SK-N-SH (cell line): ENCODE data around the gene CA5A. TPM values are rescaled to one million over a fixed set of nuclear protein-coding genes. Genes with fewer than 3 reads are reported as not detected.

Experiments used
- CTCF ChIA-PET: fragments of 300-600, 350-600 bp; formaldehyde crosslinking; extraction: SDS; loops from one replicate; lab custom pipeline; 2021; lab: Yijun Ruan, JAX
- POLR2A ChIA-PET: fragments of 350-600 bp; sonication (Branson Sonifier 250); formaldehyde crosslinking; extraction: SDS; loops from one replicate; lab custom pipeline; 2020; ENCODE audit warnings: antibody characterized with exemption, inconsistent platforms; lab: Yijun Ruan, JAX
- DNase-seq: peaks from one replicate; pipeline ENCODE4 v3.0.0; 2012
- H2AFZ ChIP-seq: fragments of 200-600 bp; sonication (generic); 2 replicates; pipeline ENCODE4 v1.8.1; 2016; ENCODE audit warnings: antibody characterized with exemption, mild to moderate bottlenecking, low read depth
- H3F3A ChIP-seq: fragments of 200-600 bp; sonication (generic); replicated peaks from 2 replicates; pipeline ENCODE3; 2016; ENCODE audit warnings: antibody characterized with exemption, mild to moderate bottlenecking; ENCODE audit not compliant: insufficient read depth
- H3K27ac ChIP-seq, 2 experiments: fragments of 200-500 bp in 1 of 2; fragments of 200-600 bp in 1 of 2; sonication (Bioruptor generic) in 1 of 2; sonication (generic), shearing (Covaris generic) in 1 of 2; 2 replicates each; pipeline versions ENCODE4 v1.5.1 to v1.6.1; 2014 to 2016; ENCODE audit warnings: low read depth in 2 of 2, inconsistent platforms in 1 of 2, low read length in 1 of 2, mild to moderate bottlenecking in 1 of 2, mixed read lengths in 1 of 2
- H3K27me3 ChIP-seq: fragments of 200-600 bp; sonication (generic), shearing (Covaris generic); 2 replicates; pipeline ENCODE4 v1.6.1; 2016; ENCODE audit warnings: mixed run types; ENCODE audit not compliant: insufficient read depth
- H3K36me3 ChIP-seq, 2 experiments: fragments of 200-500 bp in 1 of 2; fragments of 200-600 bp in 1 of 2; sonication (Bioruptor generic) in 1 of 2; sonication (generic) in 1 of 2; replicated peaks in 1 of 2; 2 replicates each; pipeline versions ENCODE3 to v1.5.1; 2014 to 2016; ENCODE audit warnings: low read length in 1 of 2, mild to moderate bottlenecking in 1 of 2; ENCODE audit not compliant: insufficient read depth in 2 of 2, control insufficient read depth in 1 of 2
- H3K4me1 ChIP-seq, 2 experiments: fragments of 200-500 bp in 1 of 2; fragments of 200-600 bp in 1 of 2; sonication (Bioruptor generic) in 1 of 2; sonication (generic), shearing (Covaris generic) in 1 of 2; 2 replicates each; pipeline versions ENCODE4 v1.5.1 to v1.6.1; 2014 to 2016; ENCODE audit warnings: low read depth in 1 of 2, low read length in 1 of 2, mixed run types in 1 of 2; ENCODE audit not compliant: insufficient read depth in 2 of 2, control insufficient read depth in 1 of 2
- H3K4me2 ChIP-seq: fragments of 200-600 bp; sonication (generic), shearing (Covaris generic); 2 replicates; pipeline ENCODE4 v1.6.1; 2017; ENCODE audit warnings: mixed run types
- H3K4me3 ChIP-seq, 2 experiments: fragments of 200-500 bp in 1 of 2; fragments of 200-600 bp in 1 of 2; sonication (Bioruptor generic) in 1 of 2; sonication (generic), shearing (Covaris generic) in 1 of 2; 2 replicates each; pipeline versions ENCODE4 v1.5.1 to v1.8.1; 2014 to 2016; ENCODE audit warnings: low read depth in 2 of 2, inconsistent platforms in 1 of 2, low read length in 1 of 2, mild to moderate bottlenecking in 1 of 2, mixed read lengths in 1 of 2, moderate library complexity in 1 of 2
- H3K79me2 ChIP-seq: fragments of 200-600 bp; sonication (generic); 2 replicates; pipeline ENCODE4 v1.8.1; 2017; ENCODE audit warnings: mild to moderate bottlenecking; ENCODE audit not compliant: insufficient read depth
- H3K9ac ChIP-seq: fragments of 200-600 bp; sonication (generic); 2 replicates; pipeline ENCODE4 v1.6.1; 2017; ENCODE audit warnings: mixed run types
- H3K9me2 ChIP-seq: fragments of 200-600 bp; sonication (generic); 2 replicates; pipeline ENCODE4 v1.6.1; 2017; ENCODE audit warnings: mixed run types
- H3K9me3 ChIP-seq: fragments of 200-600 bp; sonication (generic); 2 replicates; pipeline ENCODE4 v1.6.1; 2017; ENCODE audit warnings: mixed run types, mild to moderate bottlenecking, moderate library complexity
- H4K20me1 ChIP-seq: fragments of 200-600 bp; sonication (generic); 2 replicates; pipeline ENCODE4 v1.6.1; 2017; ENCODE audit warnings: mild to moderate bottlenecking, mixed run types; ENCODE audit not compliant: insufficient read depth
- CHD2 ChIP-seq: fragments of 150-350 bp; IDR thresholded peaks from 2 replicates; pipeline ENCODE4 v1.6.1; 2018; ENCODE audit warnings: low read length; ENCODE audit not compliant: partially characterized antibody
- ELF1 ChIP-seq: IDR thresholded peaks from 2 replicates; pipeline ENCODE4 v1.4.0; 2012
- EP300 ChIP-seq, 2 experiments: IDR thresholded peaks; 2 replicates each; pipeline versions ENCODE4 v1.4.0 to v1.6.1; 2012; ENCODE audit warnings: borderline replicate concordance in 1 of 2, low read depth in 1 of 2, low read length in 1 of 2
- FOXM1 ChIP-seq: IDR thresholded peaks from 2 replicates; pipeline ENCODE4 v1.4.0; 2012; ENCODE audit warnings: low read depth, mild to moderate bottlenecking
- GABPA ChIP-seq: IDR thresholded peaks from 2 replicates; pipeline ENCODE4 v1.4.0; 2012; ENCODE audit warnings: low read depth, mild to moderate bottlenecking
- GATA2 ChIP-seq: sonication (generic); formaldehyde crosslinking; IDR thresholded peaks from 2 replicates; pipeline ENCODE4 v1.5.0; 2020; ENCODE audit warnings: mild to moderate bottlenecking, missing genetic modification reagents
- JUND ChIP-seq: IDR thresholded peaks from 2 replicates; pipeline ENCODE4 v1.4.0; 2012
- MAX ChIP-seq: IDR thresholded peaks from 2 replicates; pipeline ENCODE4 v1.4.0; 2012; ENCODE audit warnings: low read depth
- MEF2A ChIP-seq: IDR thresholded peaks from 2 replicates; pipeline ENCODE4 v1.4.0; 2012; ENCODE audit warnings: low read depth, borderline replicate concordance
- MXI1 ChIP-seq: IDR thresholded peaks from 2 replicates; pipeline ENCODE4 v1.6.1; 2012; ENCODE audit warnings: mild to moderate bottlenecking, low read depth, low read length, improper control_type of control experiment
- PBX3 ChIP-seq: IDR thresholded peaks from 2 replicates; pipeline ENCODE4; 2012
- POLR2AphosphoS5 ChIP-seq: IDR thresholded peaks from 2 replicates; pipeline ENCODE4 v1.6.1; 2012; ENCODE audit warnings: low read depth, low read length
- RAD21 ChIP-seq: IDR thresholded peaks from 2 replicates; pipeline ENCODE4 v1.6.1; 2012; ENCODE audit warnings: mild to moderate bottlenecking, low read length
- RCOR1 ChIP-seq: fragments of 150-350 bp; IDR thresholded peaks from 2 replicates; pipeline ENCODE4 v1.6.1; 2017; ENCODE audit warnings: antibody characterized with exemption, low read length
- REST ChIP-seq: IDR thresholded peaks from 2 replicates; pipeline ENCODE4 v1.6.1; 2012; ENCODE audit warnings: mild to moderate bottlenecking, low read depth, low read length, moderate library complexity
- SIN3A ChIP-seq: IDR thresholded peaks from 2 replicates; pipeline ENCODE4 v1.6.1; 2012; ENCODE audit warnings: low read depth, mild to moderate bottlenecking, low read length, moderate library complexity, borderline replicate concordance
- SMC3 ChIP-seq: IDR thresholded peaks from 2 replicates; pipeline ENCODE4 v1.6.1; 2012; ENCODE audit warnings: low read depth, low read length, improper control_type of control experiment
- TCF12 ChIP-seq: IDR thresholded peaks from 2 replicates; pipeline ENCODE4 v1.4.0; 2012
- TEAD4 ChIP-seq: IDR thresholded peaks from 2 replicates; pipeline ENCODE4 v1.4.0; 2012; ENCODE audit warnings: mild to moderate bottlenecking, borderline replicate concordance; ENCODE audit not compliant: insufficient read depth
- USF2 ChIP-seq: fragments of 150-350 bp; IDR thresholded peaks from 2 replicates; pipeline ENCODE4 v1.6.1; 2017; ENCODE audit warnings: antibody characterized with exemption, low read length, low read depth, borderline replicate concordance
- YY1 ChIP-seq: IDR thresholded peaks from 2 replicates; pipeline ENCODE4 v1.4.0; 2012; ENCODE audit warnings: low read depth, mild to moderate bottlenecking
- WGBS: methylation state at CpG from one replicate; pipeline ENCODE4 v1.1.6; 2017; ENCODE audit warnings: low lambda C conversion rate; 5-methylcytosine and 5-hydroxymethylcytosine counted together
- polyA plus RNA-seq, 3 experiments: library from polyadenylated mRNA; depleted of rRNA; stranded (reverse); fragments of >200 nt; gene quantifications; 2 replicates each; pipeline ENCODE4 v1.2.3, GENCODE V29; 2012

The CA5A gene
- polyA plus RNA-seq, 1 of the 3 experiments (the other 2 are of a cell fraction): not detected

GRCh38 chr16:87949071-87949744 is 12.9 kb upstream of the CA5A start:
- no peak overlapping the region for H3K4me3 ChIP-seq
- H3K27ac ChIP-seq: no peak overlapping the region
- no peak overlapping the region for H2AFZ ChIP-seq
- H3K79me2 ChIP-seq: peaks cover 26% of the 10 kb centered on the region
- no peaks in the 10 kb centered on the region for H4K20me1 ChIP-seq
- CTCF ChIA-PET: interaction anchor here (1.0 kb wide), 1 partner anchor 78 kb away, joined by 4 read pairs; no protein-coding TSS in a partner anchor
- TF ChIP-seq JUND (no peak), RCOR1 (no peak), EP300 (IDR thresholded peaks at IDR 0.05; ENCODE audit: borderline replicate concordance in 1 of 2, low read depth in 1 of 2, low read length in 1 of 2) (no peak), MAX (no peak), GATA2 (CRISPR knock-in tag) (no peak), TCF12 (no peak), YY1 (no peak), SMC3 (no peak), USF2 (no peak), MXI1 (no peak)
- TF ChIP-seq, all 33 proteins: peak for 0
- H3K36me3 ChIP-seq: peaks cover 6 to 10% of the 10 kb centered on the region in 2 experiments
- no peaks in the 10 kb centered on the region for H3K9me2 ChIP-seq
- no peak overlapping the region for H3K9ac ChIP-seq
- no peak for DNase-seq
- 88% methylated on average over 16 of the region's 16 CpGs for WGBS
- POLR2A ChIA-PET: no interaction called here
- H3K4me1 ChIP-seq: peaks cover 16 to 30% of the 10 kb centered on the region in 2 experiments; a peak in 2 of 4 replicates
- peaks cover 16% of the 10 kb centered on the region for H3F3A ChIP-seq
- no peaks in the 10 kb centered on the region for H3K27me3 ChIP-seq
- H3K9me3 ChIP-seq: no peaks in the 10 kb centered on the region
- no peak overlapping the region for H3K4me2 ChIP-seq

GRCh38 chr16:87948735-87949070 is 12.4 kb upstream of the CA5A start:
- Histone ChIP-seq H3K4me1 (peaks cover 11 to 27% of the 10 kb centered on the region in 2 experiments; a peak in 2 of 4 replicates), H3K9me3 (no peaks in the 10 kb centered on the region), H4K20me1 (no peaks in the 10 kb centered on the region), H3K27me3 (no peaks in the 10 kb centered on the region), H3K4me3 (no peak overlapping the region), H2AFZ (no peak overlapping the region), H3K4me2 (no peak overlapping the region), H3K9ac (no peak overlapping the region), H3K27ac (no peak overlapping the region), H3K79me2 (peaks cover 21% of the 10 kb centered on the region), H3K9me2 (no peaks in the 10 kb centered on the region), H3K36me3 (peaks cover 1 to 10% of the 10 kb centered on the region in 2 experiments), H3F3A (peaks cover 11% of the 10 kb centered on the region)
- no peak for DNase-seq
- ChIA-PET POLR2A (no interaction called here), CTCF (interaction anchor here (1.0 to 1.2 kb wide), 2 partner anchors 77 to 99 kb away, joined by 3 to 4 read pairs; no protein-coding TSS in a partner anchor)
- 91% methylated on average over 5 of the region's 5 CpGs for WGBS
- no peak for TF ChIP-seq REST
- no peak for TF ChIP-seq MEF2A
- no peak for TF ChIP-seq RCOR1
- TF ChIP-seq RAD21: no peak
- TF ChIP-seq CHD2: no peak
- TF ChIP-seq SIN3A: no peak
- TF ChIP-seq PBX3: no peak
- TF ChIP-seq FOXM1: no peak
- TF ChIP-seq POLR2AphosphoS5: no peak
- TF ChIP-seq SMC3: no peak
- TF ChIP-seq TEAD4: no peak
- TF ChIP-seq GATA2 (CRISPR knock-in tag): no peak
- no peak for TF ChIP-seq GABPA
- TF ChIP-seq EP300 (IDR thresholded peaks at IDR 0.05; ENCODE audit: borderline replicate concordance in 1 of 2, low read depth in 1 of 2, low read length in 1 of 2): no peak
- TF ChIP-seq ELF1: no peak
